DOHH2 (cell line): Measurements from ENCODE around the gene ATP5IF1.

Source experiments
- H3F3A ChIP-seq: fragments of 200-600 bp; sonication (generic), shearing (Covaris generic); 2 replicates; pipeline ENCODE4 v1.6.0; 2016; ENCODE audit warnings: antibody characterized with exemption, mild to moderate bottlenecking; ENCODE audit not compliant: control insufficient read depth, insufficient read depth
- H3K27ac ChIP-seq: fragments of 200-600 bp; sonication (generic); 2 replicates; pipeline ENCODE4 v1.5.1; 2014; ENCODE audit warnings: low read depth, mild to moderate bottlenecking, low read length, moderate library complexity
- H3K27me3 ChIP-seq: fragments of 200-600 bp; sonication (generic); 2 replicates; pipeline ENCODE4 v1.6.1; 2014; ENCODE audit warnings: mild to moderate bottlenecking, low read length, mixed read lengths; ENCODE audit not compliant: control insufficient read depth
- H3K36me3 ChIP-seq: fragments of 200-600 bp; sonication (generic); 2 replicates; pipeline ENCODE4 v1.6.1; 2014; ENCODE audit warnings: mild to moderate bottlenecking, low read length, moderate library complexity, mixed read lengths; ENCODE audit not compliant: control insufficient read depth
- H3K4me1 ChIP-seq: fragments of 200-600 bp; sonication (generic); 2 replicates; pipeline ENCODE4 v1.6.1; 2014; ENCODE audit warnings: mild to moderate bottlenecking, low read length, mixed read lengths; ENCODE audit not compliant: control insufficient read depth
- H3K4me2 ChIP-seq: fragments of 200-600 bp; sonication (generic); 2 replicates; pipeline ENCODE4 v1.6.0; 2014; ENCODE audit warnings: mild to moderate bottlenecking, low read length, moderate library complexity
- H3K4me3 ChIP-seq: fragments of 200-600 bp; sonication (generic); 2 replicates; pipeline ENCODE4 v1.5.1; 2014; ENCODE audit warnings: mild to moderate bottlenecking, low read length, mixed read lengths
- H3K79me2 ChIP-seq: fragments of 200-600 bp; sonication (generic); 2 replicates; pipeline ENCODE4 v1.6.1; 2014; ENCODE audit warnings: mild to moderate bottlenecking, low read length, mixed read lengths; ENCODE audit not compliant: control insufficient read depth
- H3K9me2 ChIP-seq: fragments of 200-600 bp; sonication (generic); replicated peaks from 2 replicates; pipeline ENCODE4 v1.6.1; 2014; ENCODE audit warnings: mild to moderate bottlenecking, low read length, mixed read lengths; ENCODE audit not compliant: control insufficient read depth
- H3K9me3 ChIP-seq: fragments of 200-600 bp; sonication (generic); 2 replicates; pipeline ENCODE4 v1.6.1; 2014; ENCODE audit warnings: antibody characterized with exemption, low read length, mixed read lengths; ENCODE audit not compliant: control insufficient read depth, insufficient read depth
- H4K20me1 ChIP-seq: fragments of 200-600 bp; sonication (generic); 2 replicates; pipeline ENCODE4 v1.6.0; 2014; ENCODE audit warnings: low read depth, mild to moderate bottlenecking, antibody characterized with exemption, low read length, moderate library complexity; ENCODE audit not compliant: control insufficient read depth, insufficient read depth
- CTCF ChIP-seq: fragments of 200-600 bp; sonication (generic); IDR thresholded peaks from one replicate; pipeline ENCODE4 v1.5.1; 2014; ENCODE audit warnings: antibody characterized with exemption, mild to moderate bottlenecking, low read depth, low read length; ENCODE audit not compliant: poor library complexity, severe bottlenecking
- EZH2phosphoT487 ChIP-seq: fragments of 200-600 bp; sonication (generic); IDR thresholded peaks from 2 replicates; pipeline ENCODE4 v1.6.1; 2017; ENCODE audit warnings: borderline replicate concordance, mild to moderate bottlenecking, antibody characterized with exemption, low read length, moderate library complexity, mixed read lengths

The ATP5IF1 gene

DNA sequence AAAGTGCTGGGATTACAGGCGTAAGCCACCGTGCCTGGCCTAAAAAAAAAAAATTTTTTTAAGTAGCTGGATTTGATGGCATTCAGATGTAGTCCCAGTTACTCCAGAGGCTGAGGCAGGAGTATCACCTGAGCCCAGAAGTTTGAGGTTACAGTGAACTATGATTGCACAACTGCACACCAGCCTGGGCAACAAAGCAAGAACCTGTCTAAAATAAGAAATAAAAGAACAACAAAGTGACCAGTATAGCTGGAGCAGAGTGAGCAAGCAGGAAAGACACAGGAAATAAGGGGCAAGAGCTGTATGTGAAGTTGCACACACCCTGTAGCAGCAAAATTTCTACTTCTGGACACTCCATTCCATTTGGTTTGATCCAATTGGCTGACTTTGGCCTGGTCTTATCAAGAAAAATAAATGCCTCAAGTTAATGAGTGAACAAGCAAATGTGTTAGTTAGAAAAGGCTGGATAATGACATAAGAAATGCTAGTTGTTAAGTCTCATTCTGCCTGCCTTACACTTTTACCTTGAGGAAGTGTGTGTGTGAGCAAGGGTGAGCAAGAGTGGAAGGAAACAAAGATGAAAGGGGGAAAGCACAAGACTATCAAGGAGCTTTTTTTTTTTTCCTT lies 7.9 kb downstream of the ATP5IF1 start:
- Histone ChIP-seq H3K36me3 (peaks cover 38% of the 10 kb centered on the region), H3F3A (peaks cover 69% of the 10 kb centered on the region), H3K9me3 (no peaks in the 10 kb centered on the region), H3K4me1 (peaks cover 82% of the 10 kb centered on the region), H3K4me3 (peak overlapping the region; percentile 89), H3K27me3 (no peaks in the 10 kb centered on the region), H3K27ac (peak overlapping the region; percentile 98), H3K9me2 (no peaks in the 10 kb centered on the region), H3K4me2 (peak overlapping the region; percentile 88), H3K79me2 (peaks cover 32% of the 10 kb centered on the region), H4K20me1 (no peaks in the 10 kb centered on the region)
- TF ChIP-seq CTCF (no peak), EZH2phosphoT487 (no peak)

DNA sequence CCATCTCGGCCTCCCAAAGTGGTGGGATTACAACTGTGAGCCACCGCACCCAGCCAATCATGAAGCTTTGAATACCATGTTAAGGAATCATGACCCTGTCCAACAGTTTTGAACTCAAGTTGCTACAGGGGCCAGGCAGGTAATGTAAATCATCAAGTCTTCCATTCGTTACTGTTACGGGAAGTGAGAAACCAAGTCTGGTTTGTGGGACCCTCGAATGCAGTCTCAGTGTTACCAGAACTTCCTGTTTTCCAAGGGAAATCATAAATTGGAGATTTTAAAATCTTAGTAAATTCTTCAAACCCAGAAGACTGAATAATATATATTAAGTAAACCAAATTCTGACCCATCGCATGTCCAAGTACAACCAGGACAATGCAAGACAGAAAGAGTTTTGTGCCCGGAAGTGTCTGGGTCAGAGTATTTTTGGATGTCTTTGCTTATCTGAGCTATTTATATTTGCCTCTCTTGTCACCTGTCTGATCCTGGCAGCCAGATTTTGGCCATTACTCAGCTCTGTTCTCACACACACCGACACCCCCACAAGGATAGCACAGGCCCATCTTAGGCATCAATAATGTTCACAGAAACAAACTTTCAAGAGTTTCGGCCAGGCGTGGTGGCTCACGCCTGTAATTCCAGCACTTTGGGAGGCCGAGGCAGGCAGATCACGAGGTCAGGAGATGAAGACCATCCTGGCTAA lies 8.8 kb downstream of the ATP5IF1 start:
- Histone ChIP-seq H3K4me3 (peak overlapping the region; percentile 89), H4K20me1 (no peaks in the 10 kb centered on the region), H3F3A (peaks cover 65% of the 10 kb centered on the region), H3K4me1 (peaks cover 82% of the 10 kb centered on the region), H3K9me2 (no peaks in the 10 kb centered on the region), H3K9me3 (no peaks in the 10 kb centered on the region), H3K4me2 (peak overlapping the region; percentile 88), H3K27ac (peak overlapping the region; percentile 98), H3K27me3 (no peaks in the 10 kb centered on the region), H3K79me2 (peaks cover 32% of the 10 kb centered on the region), H3K36me3 (peaks cover 30% of the 10 kb centered on the region)
- TF ChIP-seq EZH2phosphoT487, result no peak
- TF ChIP-seq CTCF, result no peak

DNA sequence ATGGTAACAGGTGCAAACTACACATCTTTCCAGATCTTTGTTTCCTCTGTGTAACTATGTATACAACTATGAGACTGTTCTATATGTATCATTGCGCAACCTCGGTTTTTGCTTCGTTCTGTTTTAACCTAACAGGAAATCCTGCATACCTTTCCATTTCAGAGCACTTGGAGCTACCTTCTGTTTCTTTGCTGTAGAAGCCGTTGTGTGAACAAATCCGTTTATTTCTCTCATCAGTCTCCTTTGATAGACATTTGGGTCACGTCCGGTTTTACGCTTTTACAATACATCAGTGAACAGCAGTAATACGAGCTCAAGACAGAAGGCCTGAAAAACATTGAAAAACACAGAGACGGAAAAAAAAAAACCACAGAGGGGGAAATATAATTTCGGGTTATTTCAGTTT lies 10.5 kb downstream of the ATP5IF1 start:
- peak overlapping the region; percentile 88 for H3K4me2 ChIP-seq
- no peaks in the 10 kb centered on the region for H3K27me3 ChIP-seq
- H3F3A ChIP-seq, result peaks cover 51% of the 10 kb centered on the region
- no peaks in the 10 kb centered on the region for H3K9me2 ChIP-seq
- H4K20me1 ChIP-seq, result no peaks in the 10 kb centered on the region
- peak overlapping the region; percentile 98 for H3K27ac ChIP-seq
- H3K4me1 ChIP-seq, result peaks cover 76% of the 10 kb centered on the region
- H3K4me3 ChIP-seq, result peak overlapping the region; percentile 89
- H3K36me3 ChIP-seq, result peaks cover 26% of the 10 kb centered on the region
- no peaks in the 10 kb centered on the region for H3K9me3 ChIP-seq
- peaks cover 27% of the 10 kb centered on the region for H3K79me2 ChIP-seq
- TF ChIP-seq EZH2phosphoT487, result no peak
- no peak for TF ChIP-seq CTCF
